Esophagus (tissue), 2 donors: ENCODE results near the gene MC5R. TPM values are rescaled to one million over a fixed set of nuclear protein-coding genes. Genes with fewer than 3 reads are reported as not detected.

Experiments
- H3K27ac ChIP-seq, 2 donors: one replicate each; pipeline ENCODE4 v1.5.1; 2013; ENCODE audit warnings: low read depth in 2 of 2, mild to moderate bottlenecking in 2 of 2, inconsistent platforms in 1 of 2, low read length in 1 of 2, moderate library complexity in 1 of 2
- H3K27me3 ChIP-seq, 2 donors: one replicate each; pipeline ENCODE4 v1.6.1; 2013; ENCODE audit warnings: low read length in 2 of 2, control low read depth in 1 of 2, mild to moderate bottlenecking in 1 of 2; ENCODE audit not compliant: insufficient read depth in 2 of 2, control insufficient read depth in 1 of 2
- H3K36me3 ChIP-seq, 2 donors: one replicate each; pipeline ENCODE4 v1.6.1; 2013; ENCODE audit warnings: low read length in 1 of 2; ENCODE audit not compliant: control insufficient read depth in 2 of 2, insufficient read depth in 2 of 2
- H3K4me1 ChIP-seq, 2 donors: one replicate each; pipeline ENCODE4 v1.6.1; 2013; ENCODE audit warnings: low read length in 1 of 2; ENCODE audit not compliant: control insufficient read depth in 2 of 2, insufficient read depth in 2 of 2
- H3K4me3 ChIP-seq, 2 donors: one replicate each; pipeline ENCODE4 v1.5.1; 2013; ENCODE audit warnings: low read length in 2 of 2, mild to moderate bottlenecking in 2 of 2, low read depth in 1 of 2, moderate library complexity in 1 of 2
- H3K9me3 ChIP-seq, 2 donors: one replicate each; pipeline ENCODE4 v1.6.1; 2013; ENCODE audit warnings: mild to moderate bottlenecking in 2 of 2, low read depth in 1 of 2, low read length in 1 of 2, moderate library complexity in 1 of 2; ENCODE audit not compliant: control insufficient read depth in 2 of 2, insufficient read depth in 1 of 2
- WGBS, 2 donors: extraction: QIAGEN DNeasy Blood & Tissue Kit; methylation state at CpG; one replicate each; pipeline ENCODE4 v1.1.7; 2013; 5-methylcytosine and 5-hydroxymethylcytosine counted together
- polyA plus RNA-seq, 2 donors: library from polyadenylated mRNA; stranded (reverse); fragments of 200-250 nt; gene quantifications; one replicate each; pipeline ENCODE4 v1.2.3, GENCODE V29; 2013
- donor health status: healthy with polysubstance abuse.
- donor health status: Bipolar disorder and iron deficiency.

MC5R gene
- polyA plus RNA-seq, 2 donors = 0.12 to 0.20 TPM

DNA sequence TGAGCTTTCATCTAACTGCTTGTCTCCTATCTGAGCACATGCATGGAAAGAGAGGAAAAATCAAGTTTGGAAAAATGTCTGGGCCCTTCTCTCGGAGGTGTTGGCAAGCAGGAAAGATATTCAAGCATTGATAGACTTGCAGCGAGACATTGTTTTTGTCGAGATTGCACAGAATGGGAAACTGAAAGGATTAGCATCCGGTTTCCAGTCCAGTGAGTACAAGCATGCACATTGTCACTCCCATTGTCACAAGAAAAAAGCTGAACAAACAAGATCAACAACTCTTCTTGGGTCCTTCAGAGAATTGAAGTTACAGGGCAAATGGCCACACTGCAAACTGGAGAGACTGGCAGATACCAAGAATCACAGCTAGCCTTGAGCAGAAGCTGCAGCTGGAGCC lies 19.6 kb upstream of the MC5R start:
- Histone ChIP-seq H3K4me1 (no peaks in the 10 kb centered on the region), H3K4me3 (no peak overlapping the region), H3K27me3 (no peaks in the 10 kb centered on the region), H3K36me3 (no peaks in the 10 kb centered on the region), H3K9me3 (no peaks in the 10 kb centered on the region), H3K27ac (peak overlapping the region; percentile 7 to 37)
- 48 to 49% methylated on average over 4 of the region's 4 CpGs for WGBS, 2 donors

DNA sequence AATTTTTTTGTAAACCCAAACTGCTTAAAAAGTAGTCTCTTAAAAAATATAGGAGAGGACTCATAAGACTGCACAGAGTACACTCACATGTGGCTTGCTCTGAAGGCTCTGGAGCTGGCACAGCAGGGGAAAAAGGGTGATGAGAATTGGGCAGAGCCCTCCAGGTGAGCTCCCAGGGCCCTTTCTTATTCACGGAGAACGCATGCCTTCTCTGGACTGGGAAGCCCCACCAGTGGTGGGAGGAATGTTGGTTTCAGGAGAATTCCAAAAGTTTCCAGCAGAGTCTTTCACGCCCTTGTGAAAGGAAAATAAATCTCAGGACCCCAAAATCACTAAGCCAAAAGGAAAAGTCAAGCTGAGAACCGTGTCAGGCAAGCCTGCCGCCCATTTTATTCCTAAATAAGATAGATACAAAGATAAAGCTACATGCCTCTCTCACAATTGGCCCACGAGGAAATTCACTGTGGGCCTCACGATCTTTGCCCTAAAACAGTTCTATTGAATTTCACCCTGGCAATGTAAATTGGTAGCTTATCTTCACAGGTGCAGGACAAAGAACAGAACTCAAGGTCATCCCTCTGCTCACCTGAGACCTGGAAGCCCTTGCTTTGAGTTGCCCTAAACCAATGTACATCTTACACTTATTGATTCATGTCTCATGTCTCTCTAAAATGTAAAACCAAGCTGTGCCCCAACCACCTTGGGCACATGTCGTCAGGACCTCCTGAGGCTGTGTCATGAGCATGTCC lies 15.5 kb upstream of the MC5R start:
- no peaks in the 10 kb centered on the region for H3K9me3 ChIP-seq
- H3K4me1 ChIP-seq = peaks cover 0 to 1% of the 10 kb centered on the region in 2 donors
- 52 to 64% methylated on average over 8 of the region's 8 CpGs for WGBS, 2 donors
- H3K27ac ChIP-seq = no peak overlapping the region
- H3K27me3 ChIP-seq = no peaks in the 10 kb centered on the region
- H3K4me3 ChIP-seq = no peak overlapping the region
- H3K36me3 ChIP-seq = no peaks in the 10 kb centered on the region

DNA sequence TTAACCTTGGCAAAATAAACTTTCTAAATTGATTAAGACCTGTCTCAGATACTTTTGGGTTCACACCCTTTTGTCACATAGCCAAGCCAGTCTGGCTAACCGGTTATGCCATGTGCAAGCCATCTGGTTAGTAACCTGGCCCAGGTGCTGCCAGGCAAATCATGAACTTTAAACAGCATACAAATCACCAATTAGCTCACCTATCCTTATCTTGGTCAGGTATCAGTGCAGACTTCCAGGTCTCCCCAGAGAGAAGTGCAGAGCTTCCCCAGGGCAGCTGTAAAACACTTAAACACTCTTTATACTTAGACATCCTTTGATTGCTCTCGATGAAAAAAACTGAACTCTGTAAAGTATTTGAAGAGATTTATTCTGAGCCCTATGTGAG lies 14.9 kb upstream of the MC5R start:
- Histone ChIP-seq H3K27ac (peak overlapping the region; percentile 19 to 53), H3K36me3 (no peaks in the 10 kb centered on the region)
- 57 to 67% methylated on average over 2 of the region's 2 CpGs for WGBS, 2 donors

DNA sequence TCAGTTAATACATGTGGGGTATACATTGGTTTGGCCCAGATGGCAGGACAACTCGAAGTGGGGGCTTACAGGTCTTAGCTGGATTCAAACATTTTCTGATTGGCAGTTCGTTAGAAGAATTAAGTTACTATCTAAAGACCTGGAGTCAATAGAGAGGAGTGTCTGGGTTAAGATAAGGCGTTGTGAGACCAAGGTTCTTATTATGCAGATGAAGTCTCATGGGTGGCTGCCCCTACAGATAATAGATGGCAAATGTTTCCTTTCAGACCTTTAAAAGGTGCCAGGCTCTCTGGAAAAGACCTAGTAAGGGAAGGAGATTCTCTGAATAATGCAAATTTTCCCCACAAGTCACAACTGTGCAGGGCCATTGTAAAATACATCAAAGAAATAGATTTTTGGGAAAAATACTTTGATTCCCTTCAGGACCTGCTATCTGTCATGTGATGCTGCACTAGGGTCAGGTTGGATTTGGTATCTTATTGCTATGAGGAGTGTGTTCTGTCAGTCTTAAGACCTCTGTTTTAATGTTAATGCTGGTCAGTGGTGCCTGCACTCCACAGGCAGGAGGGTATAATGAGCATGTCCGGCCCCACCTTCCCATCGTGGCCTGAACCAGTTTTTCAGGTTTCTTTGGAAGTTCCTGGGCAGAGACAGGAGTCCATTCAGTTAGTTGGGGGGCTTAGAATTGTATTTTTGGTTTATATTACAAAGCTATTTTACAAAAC lies 14.3 kb upstream of the MC5R start:
- peak overlapping the region; percentile 7 to 53 for H3K27ac ChIP-seq
- H3K4me3 ChIP-seq = no peak overlapping the region
- H3K9me3 ChIP-seq = no peaks in the 10 kb centered on the region
- WGBS, 2 donors = 40 to 41% methylated on average over 5 of the region's 5 CpGs
- H3K27me3 ChIP-seq = no peaks in the 10 kb centered on the region
- H3K4me1 ChIP-seq = peaks cover 0 to 2% of the 10 kb centered on the region in 2 donors
- no peaks in the 10 kb centered on the region for H3K36me3 ChIP-seq

More for the DNA sequence above, 14.9 kb upstream of the MC5R start:
- Histone ChIP-seq H3K4me3 (no peak overlapping the region), H3K4me1 (peaks cover 0 to 2% of the 10 kb centered on the region in 2 donors), H3K27me3 (no peaks in the 10 kb centered on the region), H3K9me3 (no peaks in the 10 kb centered on the region)

DNA sequence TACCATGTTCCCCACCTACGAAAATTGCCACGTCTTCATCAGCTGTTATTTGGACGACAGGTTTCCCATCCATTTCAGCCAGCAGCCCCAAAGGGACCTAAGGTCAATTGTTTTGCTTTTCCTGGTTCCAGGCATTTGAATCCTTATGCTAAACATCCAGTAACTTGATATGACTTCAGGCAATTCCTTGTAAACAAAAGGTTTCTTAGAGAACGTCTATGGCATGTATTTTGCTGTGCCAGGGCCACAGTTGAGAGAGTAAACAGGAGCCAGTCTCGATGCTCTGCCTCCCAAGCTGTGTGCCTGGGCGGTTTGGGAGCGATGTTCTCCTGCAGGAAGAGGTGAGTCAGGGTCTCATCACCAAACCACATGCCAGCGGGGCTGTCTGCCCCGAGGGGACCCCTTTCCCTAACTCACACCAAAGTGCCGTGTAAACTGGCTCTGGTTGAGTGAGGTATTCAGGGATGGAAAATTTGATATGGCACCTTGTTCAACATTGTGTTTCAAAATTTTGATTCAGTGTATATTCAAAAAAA lies 12.9 kb upstream of the MC5R start:
- WGBS, 2 donors = 52 to 57% methylated on average over 10 of the region's 10 CpGs

DNA sequence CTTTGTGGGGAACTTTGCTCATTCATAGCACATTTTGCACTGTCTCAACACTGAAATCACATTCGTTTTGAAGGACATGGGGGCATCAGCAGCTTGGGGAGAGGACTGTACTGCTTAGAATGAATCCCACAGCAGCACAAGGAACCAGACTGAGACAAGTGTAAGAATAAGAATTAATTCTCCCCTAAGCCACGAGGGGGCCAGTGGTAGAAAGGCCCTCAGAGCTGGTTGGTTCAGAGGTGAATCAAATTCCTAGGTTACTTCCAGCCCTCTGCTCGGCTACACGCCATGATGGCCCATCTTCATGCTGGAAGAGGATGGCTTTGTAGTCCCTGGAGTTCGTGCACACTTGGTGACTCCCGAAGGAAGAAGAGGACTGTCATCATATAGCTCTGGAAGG lies 12.0 kb upstream of the MC5R start:
- H3K4me3 ChIP-seq = no peak overlapping the region
- no peak overlapping the region for H3K27ac ChIP-seq
- no peaks in the 10 kb centered on the region for H3K9me3 ChIP-seq
- H3K36me3 ChIP-seq = no peaks in the 10 kb centered on the region
- 54 to 59% methylated on average over 6 of the region's 6 CpGs for WGBS, 2 donors
- peaks cover 0 to 2% of the 10 kb centered on the region in 2 donors for H3K4me1 ChIP-seq
- H3K27me3 ChIP-seq = no peaks in the 10 kb centered on the region

More for the DNA sequence above, 12.9 kb upstream of the MC5R start:
- H3K36me3 ChIP-seq = no peaks in the 10 kb centered on the region
- peaks cover 0 to 2% of the 10 kb centered on the region in 2 donors for H3K4me1 ChIP-seq
- H3K9me3 ChIP-seq = no peaks in the 10 kb centered on the region
- no peak overlapping the region for H3K27ac ChIP-seq
- no peaks in the 10 kb centered on the region for H3K27me3 ChIP-seq
- H3K4me3 ChIP-seq = no peak overlapping the region

DNA sequence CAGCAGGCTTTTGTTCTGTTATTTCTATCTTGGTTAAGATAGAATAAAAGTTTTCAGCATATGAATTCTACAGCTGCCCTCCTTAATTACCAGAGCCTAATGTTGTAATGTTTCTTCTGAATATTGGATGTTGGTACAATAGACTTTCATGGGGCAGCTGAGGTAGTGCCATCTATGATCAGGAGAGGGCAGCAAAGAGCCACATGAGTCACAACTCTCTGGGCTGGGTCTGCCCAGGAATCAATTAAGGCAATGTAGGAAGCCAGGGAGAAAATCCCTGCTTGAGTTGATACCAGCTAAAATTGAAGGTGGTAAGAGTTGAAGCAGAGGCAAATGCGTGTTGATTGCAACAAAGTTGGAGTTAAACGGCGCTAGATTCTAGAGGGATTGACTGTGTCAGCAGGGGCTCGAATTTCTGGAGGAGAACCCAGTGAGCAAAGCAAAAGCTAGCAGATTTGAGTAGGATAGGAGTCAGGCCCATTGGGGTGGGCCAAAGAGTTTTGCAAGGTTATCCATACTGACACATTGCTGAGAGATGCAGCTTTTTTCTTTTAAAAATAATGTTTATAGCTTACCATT lies 10.6 kb upstream of the MC5R start:
- Histone ChIP-seq H3K36me3 (no peaks in the 10 kb centered on the region), H3K27ac (no peak overlapping the region), H3K4me1 (peaks cover 0 to 2% of the 10 kb centered on the region in 2 donors), H3K4me3 (no peak overlapping the region), H3K27me3 (no peaks in the 10 kb centered on the region), H3K9me3 (no peaks in the 10 kb centered on the region)
- whole genome bisulfite sequencing, 2 donors = 28 to 29% methylated on average over 4 of the region's 4 CpGs

DNA sequence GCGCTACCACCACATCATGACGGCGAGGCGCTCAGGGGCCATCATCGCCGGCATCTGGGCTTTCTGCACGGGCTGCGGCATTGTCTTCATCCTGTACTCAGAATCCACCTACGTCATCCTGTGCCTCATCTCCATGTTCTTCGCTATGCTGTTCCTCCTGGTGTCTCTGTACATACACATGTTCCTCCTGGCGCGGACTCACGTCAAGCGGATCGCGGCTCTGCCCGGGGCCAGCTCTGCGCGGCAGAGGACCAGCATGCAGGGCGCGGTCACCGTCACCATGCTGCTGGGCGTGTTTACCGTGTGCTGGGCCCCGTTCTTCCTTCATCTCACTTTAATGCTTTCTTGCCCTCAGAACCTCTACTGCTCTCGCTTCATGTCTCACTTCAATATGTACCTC lies 2.3 kb downstream of the MC5R start:
- H3K4me3 ChIP-seq = no peak overlapping the region
- no peaks in the 10 kb centered on the region for H3K9me3 ChIP-seq
- no peaks in the 10 kb centered on the region for H3K4me1 ChIP-seq
- no peak overlapping the region for H3K27ac ChIP-seq
- H3K27me3 ChIP-seq = peaks cover 0 to 9% of the 10 kb centered on the region in 2 donors
- H3K36me3 ChIP-seq = no peaks in the 10 kb centered on the region
- 92 to 93% methylated on average over 26 of the region's 26 CpGs for WGBS, 2 donors

DNA sequence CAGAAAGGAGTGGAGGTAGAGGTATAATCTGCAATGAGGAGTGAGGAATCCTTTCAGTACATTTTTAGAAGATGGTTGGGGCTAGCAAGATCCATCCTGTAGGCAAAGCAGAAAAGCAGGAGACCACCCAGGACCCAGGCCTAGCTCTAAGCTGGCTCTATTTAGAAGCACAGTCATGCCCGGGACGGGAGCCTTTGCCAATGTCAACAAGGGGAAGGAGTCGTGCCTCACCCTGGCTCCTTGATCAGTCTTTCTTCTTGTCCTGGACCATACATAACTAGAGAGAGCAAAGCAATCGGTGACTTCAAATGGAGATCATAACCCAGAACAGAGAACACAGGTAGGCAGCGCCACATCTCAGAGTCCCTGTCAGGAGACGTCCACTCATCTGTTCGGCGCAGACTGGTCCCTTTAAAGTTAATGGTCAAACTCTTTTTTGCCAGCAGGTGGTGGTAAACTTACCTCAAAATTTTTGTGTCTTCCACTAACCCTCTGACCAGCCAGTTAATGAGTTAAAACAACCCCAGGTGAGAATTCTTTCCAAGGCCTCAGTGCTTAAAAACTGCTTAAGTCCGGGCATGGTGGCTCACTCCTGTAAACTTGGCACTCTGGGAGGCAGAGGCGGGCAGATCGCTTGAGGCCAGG lies 8.0 kb downstream of the MC5R start:
- no peaks in the 10 kb centered on the region for H3K4me1 ChIP-seq
- H3K27ac ChIP-seq = no peak overlapping the region
- H3K36me3 ChIP-seq = no peaks in the 10 kb centered on the region
- H3K4me3 ChIP-seq = no peak overlapping the region
- WGBS, 2 donors = 60 to 63% methylated on average over 11 of the region's 11 CpGs
- no peaks in the 10 kb centered on the region for H3K9me3 ChIP-seq
- no peaks in the 10 kb centered on the region for H3K27me3 ChIP-seq
